ENCODE results near the gene UTP20.

UTP20 gene

DNA sequence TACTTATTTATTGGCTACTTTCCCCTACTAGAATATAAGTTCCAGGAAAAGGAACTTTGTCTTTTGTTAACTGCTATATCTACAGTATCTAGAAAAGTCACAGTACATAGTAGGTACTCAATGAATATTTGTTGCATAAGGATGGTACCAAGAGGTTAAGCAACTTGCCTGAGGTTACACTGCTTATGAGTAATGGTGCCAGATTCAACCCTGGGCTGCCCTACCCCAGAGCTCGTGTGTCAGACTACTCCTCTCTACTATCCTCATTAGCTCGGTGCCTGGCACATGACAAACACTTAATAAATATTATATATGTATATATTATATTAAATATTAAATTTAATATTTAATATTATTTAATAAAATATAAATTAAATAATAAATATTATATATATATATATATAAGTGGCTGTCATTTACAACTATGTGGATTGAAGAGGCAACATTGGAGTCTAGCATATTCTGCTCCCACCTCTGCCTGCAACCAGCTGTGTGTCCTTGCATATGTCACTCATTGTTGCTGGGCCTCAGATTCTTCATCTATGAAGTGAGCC is 25.4 kb downstream of the UTP20 start:
- ChIA-PET CTCF (no interaction called here), POLR2A (no interaction called here)
- Histone ChIP-seq H3K27ac (ENCODE audit: extremely low read depth, low read depth, low read length) (no peak overlapping the region), H3K36me3 (ENCODE audit: control insufficient read depth in 2 of 2, insufficient read depth in 1 of 2, low read length in 2 of 2) (peaks cover 13 to 64% of the 10 kb centered on the region in 2 experiments; a peak in 2 of 3 replicates), H3K4me1 (ENCODE audit: control insufficient read depth, insufficient read depth, low read length) (no peaks in the 10 kb centered on the region), H3K4me3 (ENCODE audit: low read depth, low read length) (no peak overlapping the region), H3K9me3 (ENCODE audit: control insufficient read depth, insufficient read depth, low read depth, low read length) (no peaks in the 10 kb centered on the region)
- TF ChIP-seq IKZF3 (tag by site-specific recombination; IDR thresholded peaks at IDR 0.05), result no peak
- no peak for TF ChIP-seq ZSCAN16 (tag by site-specific recombination; IDR thresholded peaks at IDR 0.05)
- TF ChIP-seq ZNF626 (tag by site-specific recombination; IDR thresholded peaks at IDR 0.05), result no peak
- TF ChIP-seq ZNF473 (tag by site-specific recombination; IDR thresholded peaks at IDR 0.05), result no peak
- TF ChIP-seq ZNF621 (tag by site-specific recombination; IDR thresholded peaks at IDR 0.05), result no peak

DNA sequence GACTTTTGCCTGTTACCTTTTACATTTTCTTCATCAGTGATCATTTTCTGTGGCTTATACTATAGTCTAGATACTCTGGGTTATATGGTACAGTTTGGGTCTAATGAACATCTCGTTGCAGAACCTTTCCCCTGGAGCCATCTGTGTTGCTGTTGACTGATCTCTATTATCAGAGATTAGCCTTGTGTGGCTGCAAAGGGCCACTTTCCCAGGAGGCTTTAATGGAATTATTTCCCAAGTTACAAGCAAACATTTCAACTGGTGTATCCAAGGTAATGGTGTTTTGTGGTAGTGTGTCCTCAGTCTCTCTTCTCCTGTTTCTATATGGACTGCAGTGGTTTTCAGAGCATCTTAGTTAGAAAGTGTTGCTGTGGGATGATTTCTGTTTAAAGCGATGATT is 25.9 kb downstream of the UTP20 start:
- H3K27ac ChIP-seq (ENCODE audit: extremely low read depth, low read depth, low read length), result no peak overlapping the region
- H3K36me3 ChIP-seq (ENCODE audit: control insufficient read depth in 2 of 2, insufficient read depth in 1 of 2, low read length in 2 of 2), result peaks cover 15 to 61% of the 10 kb centered on the region in 2 experiments; a peak in 2 of 3 replicates
- no peaks in the 10 kb centered on the region for H3K4me1 ChIP-seq (ENCODE audit: control insufficient read depth, insufficient read depth, low read length)
- CTCF ChIA-PET, result no interaction called here
- no peaks in the 10 kb centered on the region for H3K9me3 ChIP-seq (ENCODE audit: control insufficient read depth, insufficient read depth, low read depth, low read length)
- POLR2A ChIA-PET, result no interaction called here
- H3K4me3 ChIP-seq (ENCODE audit: low read depth, low read length), result no peak overlapping the region
- TF ChIP-seq ZNF510 (tag by site-specific recombination; IDR thresholded peaks at IDR 0.05; ENCODE audit: insufficient replicate concordance), result no peak
- no peak for TF ChIP-seq ZFP3 (tag by site-specific recombination; IDR thresholded peaks at IDR 0.05; ENCODE audit: low read depth)
- TF ChIP-seq, protein P1, sequence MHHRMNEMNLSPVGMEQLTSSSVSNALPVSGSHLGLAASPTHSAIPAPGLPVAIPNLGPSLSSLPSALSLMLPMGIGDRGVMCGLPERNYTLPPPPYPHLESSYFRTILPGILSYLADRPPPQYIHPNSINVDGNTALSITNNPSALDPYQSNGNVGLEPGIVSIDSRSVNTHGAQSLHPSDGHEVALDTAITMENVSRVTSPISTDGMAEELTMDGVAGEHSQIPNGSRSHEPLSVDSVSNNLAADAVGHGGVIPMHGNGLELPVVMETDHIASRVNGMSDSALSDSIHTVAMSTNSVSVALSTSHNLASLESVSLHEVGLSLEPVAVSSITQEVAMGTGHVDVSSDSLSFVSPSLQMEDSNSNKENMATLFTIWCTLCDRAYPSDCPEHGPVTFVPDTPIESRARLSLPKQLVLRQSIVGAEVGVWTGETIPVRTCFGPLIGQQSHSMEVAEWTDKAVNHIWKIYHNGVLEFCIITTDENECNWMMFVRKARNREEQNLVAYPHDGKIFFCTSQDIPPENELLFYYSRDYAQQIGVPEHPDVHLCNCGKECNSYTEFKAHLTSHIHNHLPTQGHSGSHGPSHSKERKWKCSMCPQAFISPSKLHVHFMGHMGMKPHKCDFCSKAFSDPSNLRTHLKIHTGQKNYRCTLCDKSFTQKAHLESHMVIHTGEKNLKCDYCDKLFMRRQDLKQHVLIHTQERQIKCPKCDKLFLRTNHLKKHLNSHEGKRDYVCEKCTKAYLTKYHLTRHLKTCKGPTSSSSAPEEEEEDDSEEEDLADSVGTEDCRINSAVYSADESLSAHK (tag by site-specific recombination; IDR thresholded peaks at IDR 0.05), result no peak
- no peak for TF ChIP-seq ZFP69B (tag by site-specific recombination; IDR thresholded peaks at IDR 0.05)
- TF ChIP-seq SETDB1 (IDR thresholded peaks at IDR 0.05; ENCODE audit: insufficient read length, low read length), result no peak
- TF ChIP-seq GFI1B (tag by site-specific recombination; IDR thresholded peaks at IDR 0.05), result no peak
- no peak for TF ChIP-seq ZNF248 (tag by site-specific recombination; IDR thresholded peaks at IDR 0.05)
- no peak for TF ChIP-seq ZBTB48 (tag by site-specific recombination; IDR thresholded peaks at IDR 0.05)

DNA sequence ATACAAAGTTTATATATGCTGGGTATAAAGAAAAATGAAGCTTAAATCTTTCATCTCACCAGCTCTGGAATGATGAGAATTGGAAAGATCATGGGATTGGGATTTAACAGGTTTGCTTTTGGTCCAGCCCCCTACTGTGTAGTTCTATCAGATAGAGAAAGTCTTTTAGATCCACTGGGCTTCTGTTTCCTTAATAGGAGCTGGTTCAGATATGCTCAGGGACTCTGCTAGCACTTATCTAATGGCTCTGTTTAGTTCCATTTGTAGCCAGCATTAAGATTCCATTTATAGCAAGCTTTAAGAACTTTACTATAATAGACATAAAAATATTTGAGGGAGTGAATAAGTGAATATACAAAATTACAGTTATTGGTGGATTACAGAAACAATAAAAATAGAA is 42.6 kb downstream of the UTP20 start:
- Histone ChIP-seq H3K36me3 (ENCODE audit: control insufficient read depth in 2 of 2, insufficient read depth in 1 of 2, low read length in 2 of 2) (peaks cover 8 to 35% of the 10 kb centered on the region in 2 experiments; a peak in 2 of 3 replicates), H3K4me3 (ENCODE audit: low read depth, low read length) (no peak overlapping the region), H3K4me1 (ENCODE audit: control insufficient read depth, insufficient read depth, low read length) (no peaks in the 10 kb centered on the region), H3K27ac (ENCODE audit: extremely low read depth, low read depth, low read length) (no peak overlapping the region), H3K9me3 (ENCODE audit: control insufficient read depth, insufficient read depth, low read depth, low read length) (no peaks in the 10 kb centered on the region)
- CTCF ChIA-PET, result interaction anchor here (0.6 to 1.4 kb wide), 8 partner anchors 9 to 767 kb away, joined by 3 read pairs; no protein-coding TSS in a partner anchor
- POLR2A ChIA-PET, result no interaction called here
- TF ChIP-seq ZBTB7A (tag by site-specific recombination; IDR thresholded peaks at IDR 0.05; ENCODE audit: low read depth) (no peak), ZNF791 (tag by site-specific recombination; IDR thresholded peaks at IDR 0.05) (no peak)
- TF ChIP-seq, protein P2, sequence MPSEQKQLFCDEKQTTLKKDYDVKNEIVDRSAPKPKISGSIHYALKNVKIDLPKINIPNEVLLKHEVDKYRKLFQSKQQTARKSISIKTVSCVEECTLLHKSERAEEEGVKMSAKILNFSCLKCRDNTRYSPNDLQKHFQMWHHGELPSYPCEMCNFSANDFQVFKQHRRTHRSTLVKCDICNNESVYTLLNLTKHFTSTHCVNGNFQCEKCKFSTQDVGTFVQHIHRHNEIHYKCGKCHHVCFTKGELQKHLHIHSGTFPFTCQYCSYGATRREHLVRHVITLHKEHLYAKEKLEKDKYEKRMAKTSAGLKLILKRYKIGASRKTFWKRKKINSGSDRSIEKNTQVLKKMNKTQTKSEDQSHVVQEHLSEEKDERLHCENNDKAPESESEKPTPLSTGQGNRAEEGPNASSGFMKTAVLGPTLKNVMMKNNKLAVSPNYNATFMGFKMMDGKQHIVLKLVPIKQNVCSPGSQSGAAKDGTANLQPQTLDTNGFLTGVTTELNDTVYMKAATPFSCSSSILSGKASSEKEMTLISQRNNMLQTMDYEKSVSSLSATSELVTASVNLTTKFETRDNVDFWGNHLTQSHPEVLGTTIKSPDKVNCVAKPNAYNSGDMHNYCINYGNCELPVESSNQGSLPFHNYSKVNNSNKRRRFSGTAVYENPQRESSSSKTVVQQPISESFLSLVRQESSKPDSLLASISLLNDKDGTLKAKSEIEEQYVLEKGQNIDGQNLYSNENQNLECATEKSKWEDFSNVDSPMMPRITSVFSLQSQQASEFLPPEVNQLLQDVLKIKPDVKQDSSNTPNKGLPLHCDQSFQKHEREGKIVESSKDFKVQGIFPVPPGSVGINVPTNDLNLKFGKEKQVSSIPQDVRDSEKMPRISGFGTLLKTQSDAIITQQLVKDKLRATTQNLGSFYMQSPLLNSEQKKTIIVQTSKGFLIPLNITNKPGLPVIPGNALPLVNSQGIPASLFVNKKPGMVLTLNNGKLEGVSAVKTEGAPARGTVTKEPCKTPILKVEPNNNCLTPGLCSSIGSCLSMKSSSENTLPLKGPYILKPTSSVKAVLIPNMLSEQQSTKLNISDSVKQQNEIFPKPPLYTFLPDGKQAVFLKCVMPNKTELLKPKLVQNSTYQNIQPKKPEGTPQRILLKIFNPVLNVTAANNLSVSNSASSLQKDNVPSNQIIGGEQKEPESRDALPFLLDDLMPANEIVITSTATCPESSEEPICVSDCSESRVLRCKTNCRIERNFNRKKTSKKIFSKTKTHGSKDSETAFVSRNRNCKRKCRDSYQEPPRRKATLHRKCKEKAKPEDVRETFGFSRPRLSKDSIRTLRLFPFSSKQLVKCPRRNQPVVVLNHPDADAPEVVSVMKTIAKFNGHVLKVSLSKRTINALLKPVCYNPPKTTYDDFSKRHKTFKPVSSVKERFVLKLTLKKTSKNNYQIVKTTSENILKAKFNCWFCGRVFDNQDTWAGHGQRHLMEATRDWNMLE (tag by site-specific recombination; conservative IDR thresholded peaks at IDR 0.05; ENCODE audit: low read depth), result no peak

All from HEK293 (cell line).